ENCODE data around the gene KIF26A.

- TF ChIP-seq CTCF (IDR thresholded peaks at IDR 0.05; ENCODE audit: poor library complexity) (no peak), EZH2 (IDR thresholded peaks at IDR 0.05; ENCODE audit: borderline replicate concordance) (no peak), EZH2phosphoT487 (IDR thresholded peaks at IDR 0.05; ENCODE audit: low read depth, severe bottlenecking, unreplicated experiment) (no peak)
Measured at GRCh38 chr14:104149278-104149595, 10.8 kb downstream of the KIF26A start.

Data from hepatocyte (in vitro differentiated cells).